Measurements from ENCODE around the gene NBEA.
"Not testable (repeated sequence)": the region's sequence is repeated elsewhere in the genome, so short reads cannot be mapped to it uniquely, and the experiment has no call there.

Gene NBEA, protein sequence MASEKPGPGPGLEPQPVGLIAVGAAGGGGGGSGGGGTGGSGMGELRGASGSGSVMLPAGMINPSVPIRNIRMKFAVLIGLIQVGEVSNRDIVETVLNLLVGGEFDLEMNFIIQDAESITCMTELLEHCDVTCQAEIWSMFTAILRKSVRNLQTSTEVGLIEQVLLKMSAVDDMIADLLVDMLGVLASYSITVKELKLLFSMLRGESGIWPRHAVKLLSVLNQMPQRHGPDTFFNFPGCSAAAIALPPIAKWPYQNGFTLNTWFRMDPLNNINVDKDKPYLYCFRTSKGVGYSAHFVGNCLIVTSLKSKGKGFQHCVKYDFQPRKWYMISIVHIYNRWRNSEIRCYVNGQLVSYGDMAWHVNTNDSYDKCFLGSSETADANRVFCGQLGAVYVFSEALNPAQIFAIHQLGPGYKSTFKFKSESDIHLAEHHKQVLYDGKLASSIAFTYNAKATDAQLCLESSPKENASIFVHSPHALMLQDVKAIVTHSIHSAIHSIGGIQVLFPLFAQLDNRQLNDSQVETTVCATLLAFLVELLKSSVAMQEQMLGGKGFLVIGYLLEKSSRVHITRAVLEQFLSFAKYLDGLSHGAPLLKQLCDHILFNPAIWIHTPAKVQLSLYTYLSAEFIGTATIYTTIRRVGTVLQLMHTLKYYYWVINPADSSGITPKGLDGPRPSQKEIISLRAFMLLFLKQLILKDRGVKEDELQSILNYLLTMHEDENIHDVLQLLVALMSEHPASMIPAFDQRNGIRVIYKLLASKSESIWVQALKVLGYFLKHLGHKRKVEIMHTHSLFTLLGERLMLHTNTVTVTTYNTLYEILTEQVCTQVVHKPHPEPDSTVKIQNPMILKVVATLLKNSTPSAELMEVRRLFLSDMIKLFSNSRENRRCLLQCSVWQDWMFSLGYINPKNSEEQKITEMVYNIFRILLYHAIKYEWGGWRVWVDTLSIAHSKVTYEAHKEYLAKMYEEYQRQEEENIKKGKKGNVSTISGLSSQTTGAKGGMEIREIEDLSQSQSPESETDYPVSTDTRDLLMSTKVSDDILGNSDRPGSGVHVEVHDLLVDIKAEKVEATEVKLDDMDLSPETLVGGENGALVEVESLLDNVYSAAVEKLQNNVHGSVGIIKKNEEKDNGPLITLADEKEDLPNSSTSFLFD (N-terminal part only)

GRCh38 chr13:34941835-34942731, at the start of gene NBEA:
NBEA (plus strand) TSS chr13:34942270; CDS start chr13:34942821, 551 bp downstream.
- peak; percentile 83 for DNase-seq

GRCh38 chr13:34894756-34895155, 47.3 kb upstream of the NBEA start:
- DNase-seq = no peak

- DNase-seq = no peak
Measured at GRCh38 chr13:34897220-34897619, 44.9 kb upstream of the NBEA start.

DNA sequence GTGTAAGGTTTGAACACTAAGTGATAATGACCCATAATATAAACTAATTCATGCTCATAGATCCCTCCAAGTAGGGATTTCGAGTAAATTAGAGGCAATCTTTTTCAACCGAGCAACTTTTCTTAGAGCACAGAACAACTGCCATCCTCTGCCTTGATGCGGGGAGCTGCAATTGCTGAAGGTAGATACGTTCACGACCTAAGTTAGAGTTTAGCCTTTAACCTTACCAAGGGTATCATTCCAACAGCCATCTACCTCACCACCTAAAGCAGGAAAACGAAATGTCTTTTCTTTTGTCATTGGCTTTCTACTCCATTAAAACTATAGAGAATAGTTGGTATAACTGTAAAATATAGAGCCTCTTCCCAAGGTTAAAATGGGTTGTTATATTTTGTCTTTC, 42.2 kb upstream of the NBEA start:
- DNase-seq = no peak

DNA sequence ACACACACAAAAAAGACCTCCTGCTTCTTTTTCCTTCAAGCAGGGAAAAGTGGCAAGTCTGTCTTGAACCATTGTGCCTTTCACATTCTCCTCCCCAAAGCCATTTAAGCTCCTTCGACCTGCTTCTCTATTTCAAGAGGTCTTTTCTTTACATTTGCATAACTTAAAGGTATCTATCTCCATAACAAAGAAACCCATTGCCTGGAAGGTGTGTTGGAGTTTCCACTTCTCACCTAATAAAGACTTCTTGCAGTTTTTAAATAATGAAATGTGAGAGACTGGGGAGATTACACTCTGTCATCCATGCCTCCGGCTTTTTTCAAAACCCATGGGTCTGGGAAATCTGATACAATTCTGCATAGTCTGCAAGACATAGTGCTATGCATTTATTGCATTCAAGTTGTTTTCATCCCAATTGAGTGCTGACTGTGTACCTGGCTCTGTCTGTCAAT, 41.8 kb upstream of the NBEA start:
- DNase-seq = no peak

DNA sequence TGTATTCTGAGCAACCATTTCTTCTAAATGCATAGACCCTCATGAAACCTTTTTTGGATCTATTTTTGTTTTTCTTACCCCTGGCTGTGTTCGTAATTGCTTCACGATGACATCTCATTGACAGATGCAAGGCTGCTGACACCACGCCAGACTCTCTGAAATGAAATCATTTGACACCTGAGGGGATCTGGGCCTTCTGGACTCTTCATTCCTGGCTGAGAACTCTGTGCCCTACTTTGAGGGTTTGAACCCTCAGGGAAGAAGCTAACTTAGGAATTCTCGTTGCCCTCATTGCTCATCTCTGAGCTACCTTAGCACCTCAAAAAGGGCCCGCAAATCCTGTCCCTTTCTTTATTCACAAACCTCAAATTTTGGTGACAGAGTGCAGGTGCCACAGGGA, 40.5 kb upstream of the NBEA start:
- DNase-seq = no peak

- DNase-seq = no peak
Measured at GRCh38 chr13:34911159-34911558, 30.9 kb upstream of the NBEA start.

DNA sequence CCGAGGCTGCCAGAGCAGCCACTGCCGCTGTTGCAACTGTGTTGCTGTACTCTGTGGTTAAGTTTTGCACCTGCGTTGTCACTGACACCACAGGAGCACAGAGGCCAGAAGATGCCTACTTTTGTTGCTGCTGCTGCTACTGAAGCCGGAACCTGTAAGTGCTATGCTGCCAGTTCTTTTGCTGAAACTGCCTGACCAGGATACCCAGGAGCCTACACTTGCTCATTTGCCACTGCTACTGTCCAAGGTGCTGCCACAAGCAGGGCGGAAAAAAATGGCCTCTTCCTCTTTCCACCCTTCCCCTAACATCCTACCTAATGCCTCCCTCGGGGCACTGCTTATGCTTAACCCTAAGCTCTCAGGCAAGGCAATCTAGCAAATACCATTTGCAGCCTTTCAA, 29.0 kb upstream of the NBEA start:
- DNase-seq = no peak

DNA sequence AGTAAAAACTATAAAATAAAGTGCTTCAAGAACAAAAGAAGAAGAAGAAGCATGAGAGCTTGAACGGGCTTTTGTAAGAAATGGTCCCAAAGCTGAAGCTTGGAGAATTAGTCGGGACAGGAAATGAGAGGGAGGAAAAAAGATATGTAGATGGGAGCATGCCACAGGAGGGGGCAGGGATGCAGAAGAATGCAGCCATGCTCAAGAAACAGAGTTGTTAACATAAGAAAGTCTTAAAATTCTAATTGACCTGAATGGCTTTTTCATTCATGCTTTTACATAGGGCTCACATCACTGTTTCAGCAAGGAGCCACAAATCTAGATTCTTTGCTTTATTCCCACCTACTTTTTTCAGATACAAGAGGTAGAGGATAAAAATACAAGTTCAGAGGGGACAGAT, 27.7 kb upstream of the NBEA start:
- DNase-seq = no peak

- DNase-seq = no peak
Measured at GRCh38 chr13:34926508-34926907, 15.6 kb upstream of the NBEA start.

DNA sequence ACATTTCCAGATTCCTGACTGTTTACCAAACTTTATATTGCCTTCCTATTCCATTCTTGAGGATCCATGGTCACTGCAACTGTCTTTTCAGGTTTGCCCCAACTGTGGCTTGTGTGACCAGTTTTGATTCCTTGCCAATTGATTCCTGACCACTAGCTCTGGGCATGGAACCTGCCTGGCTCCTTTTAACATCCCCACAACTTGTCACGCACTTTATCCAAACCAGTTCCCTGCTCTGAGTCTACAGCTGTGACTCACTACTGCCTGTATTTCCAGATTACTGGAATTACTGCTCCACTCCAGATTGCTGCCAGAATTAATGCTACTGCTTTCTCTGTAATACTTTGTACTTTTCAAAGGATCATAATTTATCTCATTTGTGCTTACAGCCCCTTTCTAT, 13.4 kb upstream of the NBEA start:
- not testable (repeated sequence) for DNase-seq

GRCh38 chr13:34931572-34931971, 10.5 kb upstream of the NBEA start:
- DNase-seq = no peak

GRCh38 chr13:34933349-34933748, 8.7 kb upstream of the NBEA start:
- no peak for DNase-seq

- no peak for DNase-seq
Measured at GRCh38 chr13:34933786-34934185, 8.3 kb upstream of the NBEA start.

DNA sequence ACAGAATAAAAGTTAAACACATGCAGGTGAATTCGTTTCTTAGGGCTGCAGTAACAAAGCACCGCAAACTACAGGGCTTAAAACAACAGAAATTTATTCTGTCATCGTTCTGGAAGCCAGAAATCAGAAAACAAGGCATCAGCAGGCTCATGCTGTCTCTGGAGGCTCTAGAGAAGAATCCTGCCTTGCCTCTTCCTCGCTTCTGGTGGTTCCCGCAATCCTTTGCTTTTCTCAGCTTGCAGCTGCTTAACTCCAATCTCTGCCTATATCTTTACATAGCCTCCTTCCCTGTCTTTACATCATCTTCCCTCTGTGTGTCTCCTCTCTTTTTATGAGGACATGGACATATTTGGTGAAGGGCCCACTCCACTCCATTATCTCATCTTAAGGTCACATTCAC, 6.2 kb upstream of the NBEA start:
- no peak for DNase-seq

GRCh38 chr13:34939771-34940170, 2.3 kb upstream of the NBEA start:
- no peak for DNase-seq

GRCh38 chr13:34941436-34941834, 635 bp upstream of the NBEA start:
- no peak for DNase-seq

DNA sequence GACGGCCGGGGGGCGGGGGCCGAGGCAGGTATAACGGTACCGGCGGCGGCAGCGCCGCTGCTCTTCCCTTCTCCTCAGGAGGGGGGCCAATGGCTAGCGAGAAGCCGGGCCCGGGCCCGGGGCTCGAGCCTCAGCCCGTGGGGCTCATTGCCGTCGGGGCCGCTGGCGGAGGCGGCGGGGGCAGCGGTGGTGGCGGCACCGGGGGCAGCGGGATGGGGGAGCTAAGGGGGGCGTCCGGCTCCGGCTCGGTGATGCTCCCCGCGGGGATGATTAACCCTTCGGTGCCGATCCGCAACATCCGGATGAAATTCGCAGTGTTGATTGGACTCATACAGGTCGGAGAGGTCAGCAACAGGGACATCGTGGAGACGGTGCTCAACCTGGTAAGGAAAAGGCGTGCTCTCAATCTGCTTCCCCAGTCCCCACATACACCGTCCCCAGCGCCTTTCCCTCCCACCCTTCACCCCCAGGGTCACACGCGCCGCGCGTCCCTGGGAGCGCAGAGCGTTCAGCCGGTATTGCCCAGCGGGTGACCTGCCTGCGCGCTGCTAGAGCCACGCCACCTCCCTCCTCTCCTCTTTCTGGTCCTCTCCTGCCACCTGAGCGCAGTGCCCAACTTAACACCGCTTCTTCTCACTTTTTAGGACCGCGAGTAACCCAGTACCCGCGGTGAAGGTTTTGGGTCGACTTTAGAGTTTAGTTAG, 814 bp downstream of the NBEA start:
- DNase-seq = peak; percentile 11

GRCh38 chr13:34943436-34944273, 1.6 kb downstream of the NBEA start:
- DNase-seq = peak; percentile 16

- DNase-seq = no peak
Measured at GRCh38 chr13:34944274-34944634, 2.2 kb downstream of the NBEA start.

- DNase-seq = no peak
Measured at GRCh38 chr13:34944751-34945150, 2.7 kb downstream of the NBEA start.

Measured in midbrain (tissue), 1 donor.